ENCODE measurements around the gene NSUN2. TPM values are rescaled to one million over a fixed set of nuclear protein-coding genes. Genes with fewer than 3 reads are reported as not detected.
"Not testable (repeated sequence)": the region's sequence is repeated elsewhere in the genome, so short reads cannot be mapped to it uniquely, and the experiment has no call there.

Gene NSUN2
- total RNA-seq, 1 donor: 39.4 TPM

DNA sequence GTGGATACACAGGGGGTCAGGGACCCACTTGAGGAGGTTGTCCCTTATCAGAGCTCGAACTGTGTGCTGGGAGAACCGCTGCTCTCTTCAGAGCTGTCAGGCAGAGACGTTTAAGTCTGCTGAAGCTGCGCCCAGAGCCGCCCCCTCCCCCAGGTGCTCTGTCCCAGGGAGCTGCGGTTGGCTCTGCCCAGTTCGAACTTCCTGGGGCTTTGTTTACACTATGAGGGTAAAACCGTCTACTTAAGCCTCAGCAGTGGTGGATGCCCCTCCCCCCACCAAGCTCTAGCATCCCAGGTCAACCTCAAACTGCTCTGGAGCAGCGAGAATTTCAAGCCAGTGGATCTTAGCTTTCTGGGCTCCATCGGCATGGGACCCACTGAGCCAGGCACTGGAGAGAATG lies 16.3 kb upstream of the NSUN2 start:
- DNase-seq (ENCODE audit: insufficient read length, low spot score, missing footprints): no peak

DNA sequence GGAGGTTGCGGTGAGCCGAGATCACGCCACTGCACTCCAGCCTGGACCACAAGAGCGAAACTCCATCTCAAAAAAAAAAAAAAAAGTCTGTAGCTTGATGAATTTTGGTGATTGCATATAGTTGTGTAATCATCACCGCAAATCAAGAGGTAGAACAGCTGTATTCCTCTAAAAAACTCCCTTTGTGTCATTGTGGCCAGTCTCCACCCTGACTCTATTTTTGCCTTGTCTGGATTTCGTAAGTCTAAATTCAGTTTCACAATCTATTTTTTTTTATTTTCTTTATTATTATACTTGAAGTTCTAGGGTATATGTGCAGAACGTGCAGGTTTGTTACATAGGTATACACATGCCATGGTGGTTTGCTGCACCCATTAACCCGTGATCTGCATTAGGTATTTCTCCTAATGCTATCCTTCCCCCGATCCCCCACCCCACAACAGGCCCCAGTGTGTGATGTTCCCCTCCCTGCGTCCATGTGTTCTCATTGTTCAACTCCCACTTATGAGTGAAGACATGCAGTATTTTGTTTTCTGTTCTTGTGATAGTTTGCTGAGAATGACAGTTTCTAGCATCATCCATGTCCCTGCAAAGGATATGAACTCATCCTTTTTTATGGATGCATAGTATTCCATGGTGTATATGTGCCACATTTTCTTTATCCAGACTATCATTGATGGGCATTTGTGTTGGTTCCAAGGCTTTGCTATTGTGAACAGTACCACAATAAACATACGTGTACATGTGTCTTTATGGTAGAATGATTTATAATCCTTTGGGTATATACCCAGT lies 12.9 kb upstream of the NSUN2 start:
- not testable (repeated sequence) for H4K20me1 ChIP-seq (ENCODE audit: insufficient read depth, low read length); H3K36me3 ChIP-seq (ENCODE audit: insufficient read depth, low read length); H3K9me3 ChIP-seq (ENCODE audit: low read depth, low read length); H3K27ac ChIP-seq (ENCODE audit: low read depth, low read length); H3K4me3 ChIP-seq (ENCODE audit: insufficient read depth, low read length); H3K4me1 ChIP-seq (ENCODE audit: insufficient read depth, low read length); H3K4me2 ChIP-seq (ENCODE audit: insufficient read depth, low read length); H3K27me3 ChIP-seq (ENCODE audit: insufficient read depth, low read length); DNase-seq (ENCODE audit: insufficient read length, low spot score, missing footprints); H2AFZ ChIP-seq (ENCODE audit: low read length)
- H3K79me2 ChIP-seq (ENCODE audit: insufficient read depth, low read length): peaks cover 49% of the 10 kb centered on the region

More for the DNA sequence above, 16.3 kb upstream of the NSUN2 start:
- Histone ChIP-seq H3K4me2 (ENCODE audit: insufficient read depth, low read length) (no peak overlapping the region), H3K36me3 (ENCODE audit: insufficient read depth, low read length) (peaks cover 10% of the 10 kb centered on the region), H4K20me1 (ENCODE audit: insufficient read depth, low read length) (peaks cover 4% of the 10 kb centered on the region), H3K27ac (ENCODE audit: low read depth, low read length) (no peak overlapping the region), H3K9me3 (ENCODE audit: low read depth, low read length) (no peaks in the 10 kb centered on the region), H3K27me3 (ENCODE audit: insufficient read depth, low read length) (no peaks in the 10 kb centered on the region), H3K79me2 (ENCODE audit: insufficient read depth, low read length) (peaks cover 31% of the 10 kb centered on the region), H3K4me3 (ENCODE audit: insufficient read depth, low read length) (no peak overlapping the region), H3K4me1 (ENCODE audit: insufficient read depth, low read length) (no peaks in the 10 kb centered on the region), H2AFZ (ENCODE audit: low read length) (no peak overlapping the region)
- TF ChIP-seq, protein P1, sequence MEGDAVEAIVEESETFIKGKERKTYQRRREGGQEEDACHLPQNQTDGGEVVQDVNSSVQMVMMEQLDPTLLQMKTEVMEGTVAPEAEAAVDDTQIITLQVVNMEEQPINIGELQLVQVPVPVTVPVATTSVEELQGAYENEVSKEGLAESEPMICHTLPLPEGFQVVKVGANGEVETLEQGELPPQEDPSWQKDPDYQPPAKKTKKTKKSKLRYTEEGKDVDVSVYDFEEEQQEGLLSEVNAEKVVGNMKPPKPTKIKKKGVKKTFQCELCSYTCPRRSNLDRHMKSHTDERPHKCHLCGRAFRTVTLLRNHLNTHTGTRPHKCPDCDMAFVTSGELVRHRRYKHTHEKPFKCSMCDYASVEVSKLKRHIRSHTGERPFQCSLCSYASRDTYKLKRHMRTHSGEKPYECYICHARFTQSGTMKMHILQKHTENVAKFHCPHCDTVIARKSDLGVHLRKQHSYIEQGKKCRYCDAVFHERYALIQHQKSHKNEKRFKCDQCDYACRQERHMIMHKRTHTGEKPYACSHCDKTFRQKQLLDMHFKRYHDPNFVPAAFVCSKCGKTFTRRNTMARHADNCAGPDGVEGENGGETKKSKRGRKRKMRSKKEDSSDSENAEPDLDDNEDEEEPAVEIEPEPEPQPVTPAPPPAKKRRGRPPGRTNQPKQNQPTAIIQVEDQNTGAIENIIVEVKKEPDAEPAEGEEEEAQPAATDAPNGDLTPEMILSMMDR (IDR thresholded peaks at IDR 0.05; ENCODE audit: extremely low read depth, low read depth, low read length): no peak

- peaks cover 4% of the 10 kb centered on the region for H4K20me1 ChIP-seq (ENCODE audit: insufficient read depth, low read length)
- no peak overlapping the region for H2AFZ ChIP-seq (ENCODE audit: low read length)
- H3K4me3 ChIP-seq (ENCODE audit: insufficient read depth, low read length): no peak overlapping the region
- TF ChIP-seq, protein P1 (IDR thresholded peaks at IDR 0.05; ENCODE audit: extremely low read depth, low read depth, low read length): no peak
- no peaks in the 10 kb centered on the region for H3K36me3 ChIP-seq (ENCODE audit: insufficient read depth, low read length)
- H3K27me3 ChIP-seq (ENCODE audit: insufficient read depth, low read length): no peaks in the 10 kb centered on the region
- H3K79me2 ChIP-seq (ENCODE audit: insufficient read depth, low read length): peaks cover 53% of the 10 kb centered on the region
- no peak overlapping the region for H3K27ac ChIP-seq (ENCODE audit: low read depth, low read length)
- no peak overlapping the region for H3K4me2 ChIP-seq (ENCODE audit: insufficient read depth, low read length)
- no peaks in the 10 kb centered on the region for H3K4me1 ChIP-seq (ENCODE audit: insufficient read depth, low read length)
- H3K9me3 ChIP-seq (ENCODE audit: low read depth, low read length): no peaks in the 10 kb centered on the region
- DNase-seq (ENCODE audit: insufficient read length, low spot score, missing footprints): no peak
Measured at GRCh38 chr5:6644794-6645241, 12.0 kb upstream of the NSUN2 start.

GRCh38 chr5:6642655-6643054 lies 9.8 kb upstream of the NSUN2 start:
- Histone ChIP-seq H3K27ac (ENCODE audit: low read depth, low read length) (no peak overlapping the region), H3K79me2 (ENCODE audit: insufficient read depth, low read length) (peaks cover 59% of the 10 kb centered on the region), H3K4me1 (ENCODE audit: insufficient read depth, low read length) (no peaks in the 10 kb centered on the region), H3K9me3 (ENCODE audit: low read depth, low read length) (no peaks in the 10 kb centered on the region), H3K27me3 (ENCODE audit: insufficient read depth, low read length) (no peaks in the 10 kb centered on the region), H4K20me1 (ENCODE audit: insufficient read depth, low read length) (peaks cover 4% of the 10 kb centered on the region), H3K4me2 (ENCODE audit: insufficient read depth, low read length) (no peak overlapping the region), H2AFZ (ENCODE audit: low read length) (no peak overlapping the region), H3K36me3 (ENCODE audit: insufficient read depth, low read length) (no peaks in the 10 kb centered on the region), H3K4me3 (ENCODE audit: insufficient read depth, low read length) (no peak overlapping the region)
- TF ChIP-seq, protein P1 (IDR thresholded peaks at IDR 0.05; ENCODE audit: extremely low read depth, low read depth, low read length): no peak
- DNase-seq (ENCODE audit: insufficient read length, low spot score, missing footprints): no peak

Data from osteoblast (primary cell).